ENCODE data around the gene KRTAP6-3. TPM values are rescaled to one million over a fixed set of nuclear protein-coding genes. Genes with fewer than 3 reads are reported as not detected.

The KRTAP6-3 gene
- total and polyA plus RNA-seq, 5 experiments from 2014 or later, result not detected

GRCh38 chr21:30634906-30635305 is 42.7 kb downstream of the KRTAP6-3 start, which contains the start of gene KRTAP20-2:
Gene KRTAP20-2 (plus strand): TSS chr21:30635206. CDS start chr21:30635264, 58 bp downstream.
- Mint-ChIP-seq H3K27me3 (peaks cover 0 to 11% (median 0%) of the 10 kb centered on the region in 5 donors), H3K4me3 (no peak within 1 kb of the TSS), H3K36me3 (no peaks in the 10 kb centered on the region), H3K9me3 (peaks cover 0 to 9% (median 0%) of the 10 kb centered on the region in 9 donors), H3K4me1 (no peaks in the 10 kb centered on the region), H3K27ac (no peak within 1 kb of the TSS)
- POLR2A ChIA-PET, result no interaction called here
- no peak for ATAC-seq
- DNase-seq, result no peak

DNA sequence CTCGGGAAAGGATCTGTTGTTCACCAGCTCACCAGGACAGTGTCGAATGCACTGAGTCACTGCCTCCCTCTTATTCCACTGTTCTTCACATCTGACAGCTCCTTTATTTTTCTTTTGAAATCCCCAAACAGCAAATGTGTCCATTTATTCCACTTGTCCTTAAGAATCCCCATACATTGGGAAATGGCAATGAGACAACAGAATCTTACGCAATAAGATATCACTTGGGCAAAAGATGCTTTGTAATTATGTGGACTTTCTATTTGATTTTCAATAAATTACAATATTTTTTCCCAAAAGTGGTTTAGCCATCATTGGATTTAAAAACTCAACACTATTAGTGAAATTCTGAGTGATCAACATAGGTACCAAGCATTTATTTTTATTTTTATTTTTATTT is 46.4 kb downstream of the KRTAP6-3 start:
- peaks cover 0 to 7% (median 2%) of the 10 kb centered on the region in 9 donors for H3K9me3 Mint-ChIP-seq

DNA sequence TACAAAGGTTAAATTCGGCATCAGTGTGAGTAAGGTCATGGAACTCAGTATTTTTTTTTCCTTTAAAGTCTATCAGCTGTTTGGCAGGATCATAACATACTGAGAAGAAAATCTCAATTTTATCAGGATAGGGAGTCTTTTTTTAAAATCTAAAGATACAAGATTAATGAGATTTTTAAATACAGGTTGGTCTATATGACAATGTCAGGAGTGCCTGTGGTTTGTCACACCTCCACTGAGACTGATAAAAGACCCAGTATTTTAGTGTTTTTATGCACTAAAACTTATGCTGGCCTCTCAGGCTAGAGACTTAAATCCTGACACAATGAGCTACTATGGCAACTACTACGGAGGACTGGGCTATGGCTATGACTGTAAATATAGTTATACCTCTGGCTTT is 50.3 kb downstream of the KRTAP6-3 start, which contains the start of gene KRTAP20-3:
Gene KRTAP20-3, plus strand, starts transcription at position 301 of the 400 bp plus-strand sequence.
- no peak for ATAC-seq
- no peak within 1 kb of the TSS for H3K27ac Mint-ChIP-seq
- POLR2A ChIA-PET, result no interaction called here
- no peak for DNase-seq
- peaks cover 0 to 22% (median 3%) of the 10 kb centered on the region in 9 donors for H3K9me3 Mint-ChIP-seq
- H3K36me3 Mint-ChIP-seq, result no peaks in the 10 kb centered on the region
- peaks cover 0 to 9% (median 0%) of the 10 kb centered on the region in 5 donors for H3K27me3 Mint-ChIP-seq
- no peak within 1 kb of the TSS for H3K4me3 Mint-ChIP-seq
- no peaks in the 10 kb centered on the region for H3K4me1 Mint-ChIP-seq

More for the DNA sequence above, 46.4 kb downstream of the KRTAP6-3 start:
- POLR2A ChIA-PET, result no interaction called here
- no peak overlapping the region for H3K27ac Mint-ChIP-seq
- no peak for DNase-seq
- H3K4me3 Mint-ChIP-seq, result no peak overlapping the region
- H3K27me3 Mint-ChIP-seq, result peaks cover 0 to 9% (median 0%) of the 10 kb centered on the region in 5 donors
- H3K36me3 Mint-ChIP-seq, result no peaks in the 10 kb centered on the region
- no peaks in the 10 kb centered on the region for H3K4me1 Mint-ChIP-seq
- no peak for ATAC-seq

Other genes starting within 250 kb of the KRTAP6-3 start
- gene KRTAP23-1, start 243.8 kb upstream of the KRTAP6-3 start, total RNA-seq, result not detected
- not detected for gene KRTAP23-1, start 243.8 kb upstream of the KRTAP6-3 start, polyA plus RNA-seq
- gene KRTAP13-2, start 220.2 kb upstream of the KRTAP6-3 start, total RNA-seq, result not detected
- not detected for gene KRTAP13-2, start 220.2 kb upstream of the KRTAP6-3 start, polyA plus RNA-seq
- not detected for gene KRTAP13-1, start 196.4 kb upstream of the KRTAP6-3 start, total RNA-seq
- gene KRTAP13-1, start 196.4 kb upstream of the KRTAP6-3 start, polyA plus RNA-seq, result not detected
- not detected for gene KRTAP13-3, start 166.5 kb upstream of the KRTAP6-3 start, total RNA-seq
- not detected for gene KRTAP13-3, start 166.5 kb upstream of the KRTAP6-3 start, polyA plus RNA-seq
- not detected for gene KRTAP13-4, start 162.2 kb upstream of the KRTAP6-3 start, total RNA-seq
- not detected for gene KRTAP13-4, start 162.2 kb upstream of the KRTAP6-3 start, polyA plus RNA-seq
- not detected for gene KRTAP15-1, start 152.2 kb upstream of the KRTAP6-3 start, total RNA-seq
- gene KRTAP15-1, start 152.2 kb upstream of the KRTAP6-3 start, polyA plus RNA-seq, result not detected
- not detected for gene KRTAP19-1, start 112.1 kb upstream of the KRTAP6-3 start, total RNA-seq
- gene KRTAP19-1, start 112.1 kb upstream of the KRTAP6-3 start, polyA plus RNA-seq, result not detected
- not detected for gene KRTAP19-2, start 105.0 kb upstream of the KRTAP6-3 start, total RNA-seq
- not detected for gene KRTAP19-2, start 105.0 kb upstream of the KRTAP6-3 start, polyA plus RNA-seq
- not detected for gene KRTAP19-3, start 100.4 kb upstream of the KRTAP6-3 start, total RNA-seq
- gene KRTAP19-3, start 100.4 kb upstream of the KRTAP6-3 start, polyA plus RNA-seq, result not detected
- not detected for gene KRTAP19-4, start 95.3 kb upstream of the KRTAP6-3 start, total RNA-seq
- gene KRTAP19-4, start 95.3 kb upstream of the KRTAP6-3 start, polyA plus RNA-seq, result not detected
- not detected for gene KRTAP19-5, start 90.3 kb upstream of the KRTAP6-3 start, total RNA-seq
- gene KRTAP19-5, start 90.3 kb upstream of the KRTAP6-3 start, polyA plus RNA-seq, result not detected
- gene KRTAP19-6, start 50.6 kb upstream of the KRTAP6-3 start, total RNA-seq, result not detected
- gene KRTAP19-6, start 50.6 kb upstream of the KRTAP6-3 start, polyA plus RNA-seq, result not detected
- gene KRTAP19-7, start 31.1 kb upstream of the KRTAP6-3 start, total RNA-seq, result not detected
- not detected for gene KRTAP19-7, start 31.1 kb upstream of the KRTAP6-3 start, polyA plus RNA-seq
- not detected for gene KRTAP22-2, start 2.0 kb upstream of the KRTAP6-3 start, total RNA-seq
- gene KRTAP22-2, start 2.0 kb upstream of the KRTAP6-3 start, polyA plus RNA-seq, result not detected
- gene KRTAP6-2, start 6.5 kb downstream of the KRTAP6-3 start, total RNA-seq, result not detected
- gene KRTAP6-2, start 6.5 kb downstream of the KRTAP6-3 start, polyA plus RNA-seq, result not detected
- not detected for gene KRTAP22-1, start 8.6 kb downstream of the KRTAP6-3 start, total RNA-seq
- not detected for gene KRTAP22-1, start 8.6 kb downstream of the KRTAP6-3 start, polyA plus RNA-seq
- gene KRTAP6-1, start 21.5 kb downstream of the KRTAP6-3 start, total RNA-seq, result not detected
- not detected for gene KRTAP6-1, start 21.5 kb downstream of the KRTAP6-3 start, polyA plus RNA-seq
- not detected for gene KRTAP20-1, start 24.0 kb downstream of the KRTAP6-3 start, total RNA-seq
- gene KRTAP20-1, start 24.0 kb downstream of the KRTAP6-3 start, polyA plus RNA-seq, result not detected
- gene KRTAP20-4, start 28.2 kb downstream of the KRTAP6-3 start, total RNA-seq, result not detected
- gene KRTAP20-4, start 28.2 kb downstream of the KRTAP6-3 start, polyA plus RNA-seq, result not detected
- not detected for gene KRTAP20-2, start 42.8 kb downstream of the KRTAP6-3 start, total RNA-seq
- not detected for gene KRTAP20-2, start 42.8 kb downstream of the KRTAP6-3 start, polyA plus RNA-seq
- not detected for gene KRTAP20-3, start 50.4 kb downstream of the KRTAP6-3 start, total RNA-seq
- gene KRTAP20-3, start 50.4 kb downstream of the KRTAP6-3 start, polyA plus RNA-seq, result not detected
- gene KRTAP21-3, start 126.3 kb downstream of the KRTAP6-3 start, total RNA-seq, result not detected
- not detected for gene KRTAP21-3, start 126.3 kb downstream of the KRTAP6-3 start, polyA plus RNA-seq
- not detected for gene KRTAP21-2, start 154.8 kb downstream of the KRTAP6-3 start, total RNA-seq
- not detected for gene KRTAP21-2, start 154.8 kb downstream of the KRTAP6-3 start, polyA plus RNA-seq
- not detected for gene KRTAP21-1, start 163.0 kb downstream of the KRTAP6-3 start, total RNA-seq
- not detected for gene KRTAP21-1, start 163.0 kb downstream of the KRTAP6-3 start, polyA plus RNA-seq
- gene KRTAP8-1, start 220.8 kb downstream of the KRTAP6-3 start, total RNA-seq, result not detected
- not detected for gene KRTAP8-1, start 220.8 kb downstream of the KRTAP6-3 start, polyA plus RNA-seq
- gene KRTAP7-1, start 237.3 kb downstream of the KRTAP6-3 start, total RNA-seq, result not detected
- gene KRTAP7-1, start 237.3 kb downstream of the KRTAP6-3 start, polyA plus RNA-seq, result not detected

Measured in naive thymus-derived CD8-positive, alpha-beta T cell (primary cell).